ENCODE results near the gene ECT2L.

ECT2L gene

DNA sequence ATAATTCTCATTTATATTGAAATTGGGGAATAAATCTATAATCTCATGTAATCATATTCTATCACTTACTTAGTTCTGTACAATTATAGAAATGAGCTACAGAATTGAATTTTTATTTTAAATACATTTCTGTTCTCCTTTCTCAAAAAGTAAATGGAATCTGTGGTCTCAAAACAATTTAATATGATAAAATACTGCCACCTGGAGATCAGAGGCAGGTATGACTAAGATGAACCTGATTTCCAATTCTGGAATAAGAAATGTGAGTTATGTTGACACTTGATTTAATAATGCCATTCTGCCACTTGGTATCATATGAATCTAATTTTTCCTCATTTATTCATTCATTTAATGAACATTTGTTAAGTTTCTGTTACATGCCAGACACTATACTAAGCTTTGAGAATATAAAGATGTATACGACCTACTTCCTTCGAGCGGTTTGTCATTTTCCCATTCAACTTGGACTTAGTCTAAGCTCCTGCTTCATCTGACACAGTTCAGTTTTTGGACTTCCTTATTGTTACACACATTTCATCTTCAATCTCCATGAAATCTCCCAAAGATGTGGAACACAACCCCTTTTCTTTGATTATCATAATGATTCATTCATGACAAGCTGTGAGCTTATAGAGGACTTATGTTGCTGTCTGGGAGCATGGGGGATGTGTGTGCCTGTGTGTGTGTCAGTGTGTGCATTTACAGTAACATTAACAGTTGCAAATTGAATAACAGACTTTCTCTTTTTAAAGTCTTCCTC is 29.8 kb upstream of the ECT2L start:
- Histone ChIP-seq H3K9ac (ENCODE audit: low read length) (no peak overlapping the region), H3K9me2 (ENCODE audit: low read depth, low read length) (no peaks in the 10 kb centered on the region), H3K4me3 (ENCODE audit: low read depth, low read length, poor library complexity, severe bottlenecking) (no peak overlapping the region), H3K27ac (ENCODE audit: low read depth, low read length, poor library complexity, severe bottlenecking) (no peak overlapping the region), H3K4me1 (ENCODE audit: insufficient read depth, low read length, severe bottlenecking) (no peaks in the 10 kb centered on the region), H3K9me3 (ENCODE audit: low read length) (no peaks in the 10 kb centered on the region), H3K27me3 (ENCODE audit: insufficient read depth, low read length) (no peaks in the 10 kb centered on the region), H4K20me1 (ENCODE audit: insufficient read depth, low read length) (no peaks in the 10 kb centered on the region), H3K79me2 (ENCODE audit: insufficient read depth, low read length) (no peaks in the 10 kb centered on the region), H3K36me3 (ENCODE audit: insufficient read depth, low read length) (no peaks in the 10 kb centered on the region), H2AFZ (ENCODE audit: low read length) (no peak overlapping the region), H3K4me2 (ENCODE audit: low read length) (no peak overlapping the region), H3F3A (ENCODE audit: insufficient read depth, low read length) (no peaks in the 10 kb centered on the region)
- TF ChIP-seq EZH2 (IDR thresholded peaks at IDR 0.05; ENCODE audit: borderline replicate concordance, low read length) = no peak
- TF ChIP-seq, protein P1, sequence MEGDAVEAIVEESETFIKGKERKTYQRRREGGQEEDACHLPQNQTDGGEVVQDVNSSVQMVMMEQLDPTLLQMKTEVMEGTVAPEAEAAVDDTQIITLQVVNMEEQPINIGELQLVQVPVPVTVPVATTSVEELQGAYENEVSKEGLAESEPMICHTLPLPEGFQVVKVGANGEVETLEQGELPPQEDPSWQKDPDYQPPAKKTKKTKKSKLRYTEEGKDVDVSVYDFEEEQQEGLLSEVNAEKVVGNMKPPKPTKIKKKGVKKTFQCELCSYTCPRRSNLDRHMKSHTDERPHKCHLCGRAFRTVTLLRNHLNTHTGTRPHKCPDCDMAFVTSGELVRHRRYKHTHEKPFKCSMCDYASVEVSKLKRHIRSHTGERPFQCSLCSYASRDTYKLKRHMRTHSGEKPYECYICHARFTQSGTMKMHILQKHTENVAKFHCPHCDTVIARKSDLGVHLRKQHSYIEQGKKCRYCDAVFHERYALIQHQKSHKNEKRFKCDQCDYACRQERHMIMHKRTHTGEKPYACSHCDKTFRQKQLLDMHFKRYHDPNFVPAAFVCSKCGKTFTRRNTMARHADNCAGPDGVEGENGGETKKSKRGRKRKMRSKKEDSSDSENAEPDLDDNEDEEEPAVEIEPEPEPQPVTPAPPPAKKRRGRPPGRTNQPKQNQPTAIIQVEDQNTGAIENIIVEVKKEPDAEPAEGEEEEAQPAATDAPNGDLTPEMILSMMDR (IDR thresholded peaks at IDR 0.05; ENCODE audit: low read length) = peak; percentile 71

GRCh38 chr6:138769102-138769676 is 26.7 kb upstream of the ECT2L start:
- Histone ChIP-seq H3K4me2 (ENCODE audit: low read length) (no peak overlapping the region), H2AFZ (ENCODE audit: low read length) (no peak overlapping the region), H3K9me2 (ENCODE audit: low read depth, low read length) (no peaks in the 10 kb centered on the region), H3K27ac (ENCODE audit: low read depth, low read length, poor library complexity, severe bottlenecking) (no peak overlapping the region), H3K79me2 (ENCODE audit: insufficient read depth, low read length) (no peaks in the 10 kb centered on the region), H3F3A (ENCODE audit: insufficient read depth, low read length) (no peaks in the 10 kb centered on the region), H4K20me1 (ENCODE audit: insufficient read depth, low read length) (no peaks in the 10 kb centered on the region), H3K27me3 (ENCODE audit: insufficient read depth, low read length) (no peaks in the 10 kb centered on the region), H3K9ac (ENCODE audit: low read length) (no peak overlapping the region), H3K4me3 (ENCODE audit: low read depth, low read length, poor library complexity, severe bottlenecking) (no peak overlapping the region), H3K4me1 (ENCODE audit: insufficient read depth, low read length, severe bottlenecking) (peaks cover 15% of the 10 kb centered on the region), H3K9me3 (ENCODE audit: low read length) (no peaks in the 10 kb centered on the region), H3K36me3 (ENCODE audit: insufficient read depth, low read length) (no peaks in the 10 kb centered on the region)
- no peak for TF ChIP-seq EZH2 (IDR thresholded peaks at IDR 0.05; ENCODE audit: borderline replicate concordance, low read length)
- TF ChIP-seq, protein P1 (IDR thresholded peaks at IDR 0.05; ENCODE audit: low read length) = no peak

GRCh38 chr6:138772596-138773176 is 23.2 kb upstream of the ECT2L start:
- Histone ChIP-seq H3K4me1 (ENCODE audit: insufficient read depth, low read length, severe bottlenecking) (peaks cover 20% of the 10 kb centered on the region), H3K9ac (ENCODE audit: low read length) (peak overlapping the region; percentile 87), H3K4me2 (ENCODE audit: low read length) (peak overlapping the region; percentile 79), H2AFZ (ENCODE audit: low read length) (peak overlapping the region; percentile 17; the same call in 1 of the 2 replicates), H3K9me3 (ENCODE audit: low read length) (no peaks in the 10 kb centered on the region), H3K4me3 (ENCODE audit: low read depth, low read length, poor library complexity, severe bottlenecking) (peak overlapping the region; percentile 95), H4K20me1 (ENCODE audit: insufficient read depth, low read length) (no peaks in the 10 kb centered on the region), H3K27me3 (ENCODE audit: insufficient read depth, low read length) (no peaks in the 10 kb centered on the region), H3K36me3 (ENCODE audit: insufficient read depth, low read length) (no peaks in the 10 kb centered on the region), H3K79me2 (ENCODE audit: insufficient read depth, low read length) (no peaks in the 10 kb centered on the region), H3F3A (ENCODE audit: insufficient read depth, low read length) (no peaks in the 10 kb centered on the region), H3K27ac (ENCODE audit: low read depth, low read length, poor library complexity, severe bottlenecking) (peak overlapping the region; percentile 92), H3K9me2 (ENCODE audit: low read depth, low read length) (no peaks in the 10 kb centered on the region)
- TF ChIP-seq, protein P1 (IDR thresholded peaks at IDR 0.05; ENCODE audit: low read length) = no peak
- TF ChIP-seq EZH2 (IDR thresholded peaks at IDR 0.05; ENCODE audit: borderline replicate concordance, low read length) = no peak
